ENCODE data around the gene FASN.
A peak's percentile ranks its signal among the peaks of the same experiment; 100 is the strongest.
"Not testable (repeated sequence)": the region's sequence is repeated elsewhere in the genome, so short reads cannot be mapped to it uniquely, and the experiment has no call there.

Gene FASN

GRCh38 chr17:82098169-82098938, at the start of gene FASN:
Gene FASN (minus strand): TSS chr17:82098236. CDS start chr17:82096445, 1,791 bp downstream.
- peak; percentile 97 to 100 for DNase-seq

GRCh38 chr17:82146663-82147654, 48.9 kb upstream of the FASN start:
- no peak for DNase-seq

GRCh38 chr17:82145550-82146155, 47.6 kb upstream of the FASN start:
- DNase-seq = no peak

- no peak for DNase-seq
Measured at GRCh38 chr17:82143333-82143732, 45.3 kb upstream of the FASN start.

- DNase-seq = not testable (repeated sequence)
Measured at GRCh38 chr17:82139961-82140360, 41.9 kb upstream of the FASN start.

GRCh38 chr17:82138511-82138992, 40.5 kb upstream of the FASN start:
- DNase-seq = peak in 1 of 2 experiments; percentile 14

GRCh38 chr17:82134101-82134500, 36.1 kb upstream of the FASN start:
- DNase-seq = no peak

GRCh38 chr17:82133166-82133953, 35.3 kb upstream of the FASN start:
- not testable (repeated sequence) for DNase-seq

GRCh38 chr17:82129095-82129494, 31.1 kb upstream of the FASN start:
- DNase-seq = no peak

GRCh38 chr17:82128287-82128686, 30.3 kb upstream of the FASN start:
- no peak for DNase-seq

GRCh38 chr17:82127704-82128103, 29.7 kb upstream of the FASN start:
- DNase-seq = no peak

- DNase-seq = no peak
Measured at GRCh38 chr17:82127315-82127595, 29.2 kb upstream of the FASN start.

- DNase-seq = no peak
Measured at GRCh38 chr17:82126556-82127314, 28.7 kb upstream of the FASN start.

GRCh38 chr17:82124101-82124500, 26.1 kb upstream of the FASN start:
- DNase-seq = no peak

GRCh38 chr17:82121660-82122629, 23.9 kb upstream of the FASN start:
- no peak for DNase-seq

- no peak for DNase-seq
Measured at GRCh38 chr17:82121246-82121645, 23.2 kb upstream of the FASN start.

- no peak for DNase-seq
Measured at GRCh38 chr17:82120148-82120547, 22.1 kb upstream of the FASN start.

GRCh38 chr17:82118815-82119380, 20.9 kb upstream of the FASN start:
- no peak for DNase-seq

GRCh38 chr17:82118168-82118814, 20.3 kb upstream of the FASN start:
- no peak for DNase-seq
